AG04450 (cell line): ENCODE measurements around the gene TNC. TPM values are rescaled to one million over a fixed set of nuclear protein-coding genes. Genes with fewer than 3 reads are reported as not detected.

Experiments
- CTCF ChIA-PET: fragments of 300-600, 350-600 bp; formaldehyde crosslinking; extraction: SDS; loops from one replicate; lab custom pipeline; 2022; ENCODE audit warnings: antibody characterized with exemption, inconsistent platforms; lab: Charles Lee
- POLR2A ChIA-PET: fragments of 350-600 bp; formaldehyde crosslinking; extraction: SDS; loops from one replicate; lab custom pipeline; 2021; ENCODE audit warnings: antibody characterized with exemption, inconsistent platforms; lab: Yijun Ruan, JAX
- DNase-seq: peaks from one replicate; pipeline ENCODE4 v3.0.0-alpha.2; 2011; ENCODE audit warnings: low read depth, low spot score
- H3K27ac ChIP-seq: one replicate; pipeline ENCODE4 v1.5.1; 2012; ENCODE audit warnings: low read depth, low read length, control low read depth
- H3K27me3 ChIP-seq: one replicate; pipeline ENCODE4 v1.6.0; 2012; ENCODE audit warnings: low read length; ENCODE audit not compliant: control insufficient read depth, insufficient read depth
- H3K4me3 ChIP-seq: 2 replicates; pipeline ENCODE4 v1.5.1; 2011; ENCODE audit warnings: mild to moderate bottlenecking, low read depth, low read length, control low read depth
- H3K9me3 ChIP-seq: 2 replicates; pipeline ENCODE4 v1.5.1; 2012; ENCODE audit warnings: low read length; ENCODE audit not compliant: control insufficient read depth, insufficient read depth
- CTCF ChIP-seq: IDR thresholded peaks from 2 replicates; pipeline ENCODE4 v1.5.1; 2011; ENCODE audit warnings: low read depth, low read length, control low read depth, inconsistent platforms
- polyA plus RNA-seq: library from polyadenylated mRNA; depleted of rRNA; stranded (reverse); fragments of >200 nt; gene quantifications from 2 replicates; pipeline ENCODE4 v1.2.3, GENCODE V29; 2011

TNC gene
- polyA plus RNA-seq, 1 experiment: 265 TPM

DNA sequence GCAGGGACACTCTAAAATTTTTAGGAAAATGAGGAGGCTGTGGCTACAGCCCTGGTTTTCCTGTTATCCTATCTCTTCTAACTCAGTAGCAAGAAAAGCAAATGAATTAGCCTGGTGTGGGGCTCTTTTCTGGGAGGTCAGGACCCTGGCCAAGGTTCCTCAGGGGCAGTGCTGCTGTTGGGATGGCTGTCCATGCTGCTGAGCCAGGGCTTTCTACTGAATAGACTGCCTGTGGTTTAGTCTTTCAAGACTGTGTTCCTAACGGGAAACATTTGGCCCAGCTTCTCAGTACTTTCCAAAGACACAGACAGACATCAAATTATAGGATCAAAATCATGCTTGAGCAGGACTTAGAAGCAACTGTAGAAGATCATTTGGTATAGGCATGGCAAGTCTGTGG, 18.1 kb downstream of the TNC start:
- Histone ChIP-seq H3K27ac (no peak overlapping the region), H3K27me3 (no peaks in the 10 kb centered on the region), H3K9me3 (no peaks in the 10 kb centered on the region), H3K4me3 (no peak overlapping the region)
- no peak for DNase-seq
- ChIA-PET CTCF (no interaction called here), POLR2A (no interaction called here)
- no peak for TF ChIP-seq CTCF

- no peak overlapping the region for H3K27ac ChIP-seq
- POLR2A ChIA-PET: no interaction called here
- CTCF ChIA-PET: no interaction called here
- TF ChIP-seq CTCF: no peak
- H3K27me3 ChIP-seq: no peaks in the 10 kb centered on the region
- no peaks in the 10 kb centered on the region for H3K9me3 ChIP-seq
- no peak overlapping the region for H3K4me3 ChIP-seq
- DNase-seq: no peak
These were observed 19.6 kb downstream of the TNC start for GRCh38 chr9:115098226-115098965.

DNA sequence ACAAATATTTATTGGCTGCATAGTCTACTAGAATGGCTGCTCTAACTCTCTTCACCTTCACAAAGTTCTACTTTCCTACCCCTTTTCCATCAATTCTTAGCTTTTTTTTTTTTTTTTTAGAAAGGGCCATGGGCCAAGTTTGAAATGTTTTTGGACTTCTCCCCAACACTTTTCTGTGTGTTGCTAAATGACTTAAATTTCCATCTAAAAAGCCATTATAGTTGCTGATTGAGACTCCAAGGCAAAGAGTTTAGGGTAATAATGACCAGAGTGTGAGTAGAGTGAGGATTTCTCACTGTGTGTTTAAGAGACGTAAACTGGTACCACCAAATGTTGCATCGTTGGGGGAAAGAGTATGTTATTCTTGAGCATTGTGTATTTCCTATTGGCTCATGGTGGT, 24.4 kb downstream of the TNC start:
- Histone ChIP-seq H3K27ac (no peak overlapping the region), H3K9me3 (no peaks in the 10 kb centered on the region), H3K4me3 (no peak overlapping the region), H3K27me3 (no peaks in the 10 kb centered on the region)
- CTCF ChIA-PET: interaction anchor here (0.6 kb wide), 1 partner anchor 108 kb away, joined by 3 read pairs; no protein-coding TSS in a partner anchor
- no peak for TF ChIP-seq CTCF
- no peak for DNase-seq
- POLR2A ChIA-PET: interaction anchor here (0.6 kb wide), 1 partner anchor 61 kb away, joined by 3 read pairs; no protein-coding TSS in a partner anchor

- Histone ChIP-seq H3K4me3 (no peak overlapping the region), H3K9me3 (no peaks in the 10 kb centered on the region; the same call in 1 of the 2 replicates), H3K27ac (no peak overlapping the region), H3K27me3 (no peaks in the 10 kb centered on the region)
- no peak for DNase-seq
- ChIA-PET POLR2A (no interaction called here), CTCF (no interaction called here)
- no peak for TF ChIP-seq CTCF
These were observed 27.5 kb downstream of the TNC start for GRCh38 chr9:115090486-115090885.

GRCh38 chr9:115088860-115089259, 29.1 kb downstream of the TNC start:
- Histone ChIP-seq H3K4me3 (no peak overlapping the region), H3K27ac (no peak overlapping the region), H3K9me3 (no peaks in the 10 kb centered on the region; the same call in 1 of the 2 replicates), H3K27me3 (no peaks in the 10 kb centered on the region)
- POLR2A ChIA-PET: no interaction called here
- CTCF ChIA-PET: no interaction called here
- DNase-seq: no peak
- TF ChIP-seq CTCF: no peak
